HG02870 (cell line): ENCODE data around the gene SCO1.
A peak's percentile ranks its signal among the peaks of the same experiment; 100 is the strongest.
"Not testable (repeated sequence)": the region's sequence is repeated elsewhere in the genome, so short reads cannot be mapped to it uniquely, and the experiment has no call there.

Experiments
- ATAC-seq: cut with Tn5 transposase; IDR thresholded peaks from one replicate; pipeline ENCODE4 v1.9.1; 2021; ENCODE audit warnings: mild to moderate bottlenecking, moderate library complexity; ENCODE audit not compliant: unreplicated experiment

The SCO1 gene

GRCh38 chr17:10697092-10698081, at the start of gene SCO1, which contains the start of gene ADPRM:
SCO1 (minus strand) TSS chr17:10697533; CDS start chr17:10697507, 26 bp downstream.
ADPRM (plus strand) TSS chr17:10697594; CDS start chr17:10704927, 7,333 bp downstream.
- peak; percentile 94 for ATAC-seq

DNA sequence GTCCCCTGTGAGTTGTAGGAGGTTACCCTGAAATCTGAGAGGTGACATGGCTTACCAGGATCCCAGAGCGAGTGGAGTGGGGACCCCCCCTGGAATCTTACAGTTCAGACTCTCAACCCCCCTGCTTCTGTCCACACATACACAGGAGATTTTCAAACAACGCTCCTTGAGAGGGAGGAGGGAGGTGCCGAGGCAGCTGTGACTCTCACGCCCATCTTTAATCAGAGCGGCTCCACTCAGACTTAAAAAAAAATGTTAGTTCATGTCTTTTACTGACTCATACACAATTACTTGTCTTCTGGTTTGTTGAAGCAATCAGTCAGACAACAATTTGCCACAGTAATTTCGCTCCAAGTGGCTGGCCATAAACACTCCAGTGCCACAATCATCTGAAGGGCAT, 47.9 kb upstream of the SCO1 start:
- ATAC-seq: no peak

GRCh38 chr17:10744501-10745000, 47.2 kb upstream of the SCO1 start:
- no peak for ATAC-seq

DNA sequence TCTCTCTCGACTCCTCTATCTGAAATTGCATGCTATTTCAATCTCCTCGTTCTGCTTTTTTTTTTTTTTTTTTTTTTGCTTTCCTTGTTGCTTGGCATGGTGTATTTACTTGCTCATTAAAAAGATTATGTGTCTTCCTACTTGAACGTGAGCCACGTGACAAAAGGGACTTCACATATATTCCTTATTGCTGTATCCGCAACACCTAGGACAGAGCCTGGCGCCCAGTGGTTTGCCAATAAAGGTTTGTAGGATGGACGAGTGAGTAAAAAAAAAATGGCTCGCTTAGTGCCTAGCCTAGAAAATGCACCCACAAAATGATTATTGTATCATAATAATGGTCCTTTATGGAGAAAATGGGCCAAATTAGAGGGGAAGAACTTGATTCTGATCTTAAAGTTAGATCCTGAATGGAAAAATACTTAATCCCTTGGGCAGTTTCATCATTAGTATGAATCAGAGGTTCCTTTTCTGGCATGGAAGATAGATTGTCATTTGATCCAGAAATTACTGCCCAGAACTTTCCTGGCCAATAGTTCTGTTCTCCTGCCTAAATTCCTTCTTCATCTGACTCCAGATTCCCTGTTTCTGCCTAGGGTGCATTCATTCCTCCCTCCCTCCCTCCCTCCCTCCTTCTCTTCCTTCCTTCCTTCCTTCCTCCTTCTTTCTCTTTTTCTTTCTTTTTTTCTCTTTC, 46.1 kb upstream of the SCO1 start:
- ATAC-seq: no peak

DNA sequence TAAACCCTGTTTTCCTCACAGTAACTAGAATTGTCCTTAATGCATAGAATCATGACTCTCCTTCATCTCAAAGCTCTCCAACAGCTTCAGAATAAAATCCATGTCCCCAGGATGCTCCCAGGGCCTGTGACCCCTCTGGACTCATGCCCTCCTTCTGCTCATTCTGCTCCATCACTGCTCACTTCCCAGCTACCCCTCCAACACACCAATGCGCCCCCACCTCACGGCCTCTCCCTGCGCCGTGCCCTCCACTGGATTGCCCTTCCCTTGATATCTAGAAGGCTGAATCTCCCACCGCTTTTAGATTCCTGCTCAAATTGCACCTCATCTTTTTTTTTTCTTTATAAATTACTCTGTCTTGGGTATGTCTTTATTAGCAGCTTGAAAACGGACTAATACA, 45.1 kb upstream of the SCO1 start:
- ATAC-seq: no peak

GRCh38 chr17:10741416-10742135, 44.2 kb upstream of the SCO1 start:
- no peak for ATAC-seq

DNA sequence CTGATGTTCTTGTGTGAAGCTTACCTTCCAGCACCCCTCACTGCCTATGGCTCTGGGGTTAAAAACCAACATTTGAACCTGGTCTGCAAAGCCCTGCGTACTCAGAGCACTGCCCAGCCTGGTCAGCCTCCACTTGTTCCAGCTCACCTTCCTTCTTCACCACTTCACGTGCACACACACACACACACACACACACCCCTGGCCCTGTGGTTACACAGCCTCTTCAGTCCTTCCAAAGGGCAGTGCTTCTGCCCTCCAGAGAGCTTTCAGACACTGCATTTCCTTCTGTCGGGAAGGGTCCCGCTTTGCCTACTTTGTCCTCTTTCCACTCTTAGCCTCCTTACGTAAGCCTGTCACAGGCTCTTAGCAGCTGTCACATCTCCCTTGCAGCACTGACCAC, 42.1 kb upstream of the SCO1 start:
- no peak for ATAC-seq

- no peak for ATAC-seq
Observed at GRCh38 chr17:10738521-10739258, 41.4 kb upstream of the SCO1 start.

GRCh38 chr17:10737736-10738135, 40.4 kb upstream of the SCO1 start:
- ATAC-seq: no peak

DNA sequence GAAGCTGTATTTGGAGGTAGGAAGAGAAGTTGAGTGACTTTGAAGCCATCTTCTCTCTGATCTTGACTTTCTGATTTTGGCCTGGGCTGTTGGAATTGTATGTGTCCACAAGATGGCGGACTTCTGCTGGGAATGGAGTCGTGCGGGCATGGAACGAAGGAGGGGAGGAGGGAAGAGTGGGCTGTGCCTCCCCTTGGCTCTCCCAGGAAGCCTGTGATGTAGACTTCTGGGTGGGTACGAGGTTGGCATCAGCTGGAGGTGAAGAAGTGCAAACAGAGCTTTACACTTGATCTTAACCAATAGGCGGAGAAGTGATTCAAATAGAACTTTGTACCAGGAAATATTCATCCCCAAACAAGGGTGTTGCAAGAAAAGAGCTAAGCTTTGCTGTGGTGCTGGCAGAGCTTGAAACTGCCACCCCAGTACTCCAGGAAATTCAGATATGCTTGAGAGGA, 39.9 kb upstream of the SCO1 start:
- no peak for ATAC-seq

- ATAC-seq: no peak
Observed at GRCh38 chr17:10735821-10736220, 38.5 kb upstream of the SCO1 start.

DNA sequence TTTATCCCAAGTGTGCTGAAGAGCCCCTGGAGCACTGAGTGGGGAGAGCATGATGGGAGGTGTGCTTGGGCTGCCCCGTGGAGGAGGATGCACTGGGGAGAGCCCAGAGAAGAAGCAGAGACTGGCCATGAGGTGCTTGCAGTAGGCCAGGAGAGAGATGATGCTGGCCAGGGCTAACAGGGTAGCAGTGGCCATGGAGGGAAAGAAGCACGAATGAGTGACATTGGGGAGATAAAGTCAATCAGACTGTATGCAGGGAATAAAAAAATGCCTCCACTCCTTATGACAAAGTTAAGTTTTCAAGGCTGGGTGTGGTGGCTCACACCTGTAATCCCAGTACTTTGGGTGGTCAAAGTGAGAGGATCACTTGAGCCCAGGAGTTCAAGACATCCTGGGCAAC, 37.9 kb upstream of the SCO1 start:
- ATAC-seq: no peak

DNA sequence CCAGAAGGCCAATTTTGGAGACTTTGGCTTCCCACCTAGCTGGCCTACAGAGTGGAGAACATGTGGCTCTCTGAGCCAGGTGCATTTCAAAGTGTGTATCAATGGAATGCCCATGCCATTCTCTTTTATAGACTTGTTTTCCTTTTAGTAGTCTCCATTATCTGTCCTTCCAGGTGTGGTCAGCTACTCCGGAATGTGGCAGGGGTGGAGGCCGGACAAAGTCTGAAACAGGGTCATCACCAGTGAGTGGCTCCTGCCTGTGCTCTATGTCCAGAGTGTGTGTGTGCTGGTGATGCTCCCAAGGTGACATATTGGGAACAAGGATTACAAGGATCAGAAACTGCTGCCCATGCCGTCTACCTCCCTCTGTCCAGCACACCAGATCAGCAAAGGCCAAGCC, 36.3 kb upstream of the SCO1 start:
- no peak for ATAC-seq

DNA sequence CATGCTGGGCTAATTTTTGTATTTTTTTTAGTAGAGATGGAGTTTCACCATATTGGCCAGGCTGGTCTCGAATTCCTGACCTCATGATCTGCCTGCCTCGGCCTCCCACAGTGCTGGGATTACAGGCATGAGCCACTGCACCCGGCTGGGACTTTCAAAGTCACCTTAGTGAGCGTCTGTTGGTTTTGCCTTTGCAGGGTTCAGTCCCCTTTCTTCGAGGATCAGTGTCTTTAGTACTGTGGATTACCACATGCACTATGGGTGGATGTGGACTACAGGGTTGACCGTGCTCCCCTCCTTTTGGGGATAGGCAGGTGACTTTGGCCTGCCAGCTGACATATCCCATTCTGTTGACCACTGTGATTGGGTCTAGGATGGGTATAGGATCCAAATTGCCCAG, 34.8 kb upstream of the SCO1 start:
- ATAC-seq: not testable (repeated sequence)

GRCh38 chr17:10731408-10731879, 34.1 kb upstream of the SCO1 start:
- no peak for ATAC-seq

DNA sequence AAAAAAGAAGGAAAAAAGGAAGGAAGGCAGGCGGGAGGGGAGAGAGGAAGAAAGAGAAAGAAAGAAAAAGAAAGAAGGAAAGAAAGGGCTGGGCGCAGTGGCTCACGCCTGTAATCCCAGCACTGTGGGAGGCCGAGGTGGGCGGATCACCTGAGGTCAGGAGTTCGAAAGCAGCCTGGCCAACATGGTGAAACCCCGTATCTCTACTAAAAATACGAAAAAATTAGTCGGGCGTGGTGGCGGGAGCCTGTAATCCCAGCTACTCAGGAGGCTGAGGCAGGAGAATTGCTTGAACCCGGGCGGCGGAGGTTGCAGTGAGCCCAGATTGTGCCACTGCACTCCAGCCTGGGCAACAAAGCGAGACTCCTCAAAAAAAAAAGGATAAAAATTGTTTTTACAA, 32.9 kb upstream of the SCO1 start:
- ATAC-seq: not testable (repeated sequence)

DNA sequence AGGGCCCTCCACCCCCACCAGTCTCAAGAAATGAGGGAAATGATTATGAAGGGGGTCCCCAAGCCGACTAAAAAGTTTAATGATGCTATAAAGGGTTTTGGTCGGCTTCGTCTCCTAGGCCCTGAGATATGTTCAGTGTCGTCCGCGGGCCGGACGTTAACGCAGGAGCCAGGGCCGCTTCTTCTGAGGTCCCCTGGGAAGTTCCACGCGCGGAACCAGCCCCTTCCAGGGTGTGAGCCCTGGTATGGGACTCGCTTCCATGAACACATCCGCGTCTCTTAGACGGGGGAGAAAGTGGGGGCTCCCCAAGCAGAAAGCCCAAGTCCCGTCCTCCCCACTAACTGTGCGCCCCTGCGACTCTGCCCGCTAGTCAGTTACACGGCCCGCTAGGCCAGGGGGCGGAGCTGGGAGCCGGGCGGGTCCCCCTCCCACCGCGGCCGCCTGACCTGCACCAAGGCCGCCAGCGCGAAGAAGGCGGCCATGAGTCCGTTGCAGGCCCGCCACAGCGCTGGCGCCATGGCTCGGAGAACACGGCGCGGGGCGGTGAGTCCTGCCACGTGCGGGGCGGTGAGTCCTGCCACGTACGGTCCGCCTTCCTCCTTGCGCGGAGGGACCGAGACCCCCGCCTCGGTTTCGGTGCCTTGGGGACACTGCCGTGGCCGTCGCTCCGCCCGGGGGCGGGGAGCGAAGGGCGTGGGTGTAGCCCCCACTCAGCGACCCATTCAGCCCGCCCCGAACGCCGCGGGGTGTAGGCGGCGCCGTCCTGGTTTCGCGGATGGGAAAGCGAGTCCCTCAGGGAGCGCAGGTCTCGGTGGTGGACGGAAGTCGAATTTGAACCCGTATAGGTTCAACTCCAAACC, 32.2 kb upstream of the SCO1 start, which contains the start of gene TMEM220:
Gene TMEM220, minus strand, starts transcription at position 690 of the 860 bp plus-strand sequence. Its CDS starts 172 bp downstream, at position 518.
- ATAC-seq: peak; percentile 60

GRCh38 chr17:10728331-10728892, 31.1 kb upstream of the SCO1 start:
- no peak for ATAC-seq

GRCh38 chr17:10727192-10727591, 29.9 kb upstream of the SCO1 start:
- no peak for ATAC-seq
